Measurements from ENCODE around the gene SERP2.
"Not testable (repeated sequence)": the region's sequence is repeated elsewhere in the genome, so short reads cannot be mapped to it uniquely, and the experiment has no call there.

The SERP2 gene

DNA sequence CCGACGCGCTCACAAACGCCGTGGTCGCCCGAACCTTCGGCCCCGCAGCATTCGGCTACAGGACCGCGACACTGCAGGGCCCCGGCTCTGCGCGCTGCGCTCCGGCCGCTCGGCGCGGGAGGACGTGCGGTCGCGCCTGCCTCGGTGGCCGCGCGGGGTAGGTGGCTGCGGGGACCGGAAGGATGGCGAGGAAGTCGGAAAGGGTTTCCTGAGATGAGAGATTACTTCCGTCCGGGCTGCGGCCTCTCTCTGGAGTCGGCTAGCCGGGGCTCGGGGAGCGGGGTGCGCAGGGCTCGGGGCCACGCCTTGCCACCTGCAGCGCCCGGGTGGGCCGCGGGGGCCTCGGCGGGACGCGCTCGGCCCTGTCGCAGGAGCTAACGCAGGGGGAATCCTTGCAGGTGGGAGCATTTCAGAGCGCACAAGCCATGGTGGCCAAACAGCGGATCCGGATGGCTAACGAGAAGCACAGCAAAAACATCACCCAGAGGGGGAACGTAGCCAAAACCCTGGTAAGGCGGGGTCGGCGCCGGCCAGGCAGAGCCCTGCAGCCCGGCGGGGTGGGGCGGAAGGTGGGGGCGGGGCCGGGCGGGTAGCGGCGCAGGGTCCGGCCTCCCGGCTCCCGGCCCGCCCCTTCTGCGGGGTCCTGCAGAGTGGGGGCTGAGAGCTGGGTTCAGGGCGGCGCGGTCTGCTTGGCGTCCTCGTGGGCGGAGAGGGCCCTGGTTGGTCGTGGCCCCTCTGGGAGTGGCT is at the start of gene SERP2:
SERP2 (plus strand) TSS at position 224 of the 747 bp plus-strand sequence; CDS start at position 426, 202 bp downstream.
- no peak for DNase-seq

DNA sequence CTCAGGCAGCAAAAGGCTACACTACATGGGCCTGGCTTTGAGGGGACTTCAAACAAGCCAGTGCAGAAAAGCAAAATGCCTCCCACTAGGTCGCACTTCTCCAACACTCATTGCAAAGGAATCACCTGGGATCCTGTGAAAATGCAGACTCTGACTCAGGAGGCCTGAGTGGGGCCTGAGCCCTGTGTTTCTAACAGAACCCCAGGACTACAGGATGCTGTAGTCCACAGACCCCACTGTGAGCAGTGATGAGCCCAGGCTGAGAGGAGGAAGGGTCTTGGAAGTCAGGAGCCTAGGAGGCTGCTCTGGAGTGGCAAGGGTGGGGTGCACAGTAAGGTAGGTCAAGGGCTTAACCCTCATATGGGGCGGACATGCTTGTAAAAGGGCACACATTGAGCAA is 46.7 kb upstream of the SERP2 start:
- no peak for DNase-seq

DNA sequence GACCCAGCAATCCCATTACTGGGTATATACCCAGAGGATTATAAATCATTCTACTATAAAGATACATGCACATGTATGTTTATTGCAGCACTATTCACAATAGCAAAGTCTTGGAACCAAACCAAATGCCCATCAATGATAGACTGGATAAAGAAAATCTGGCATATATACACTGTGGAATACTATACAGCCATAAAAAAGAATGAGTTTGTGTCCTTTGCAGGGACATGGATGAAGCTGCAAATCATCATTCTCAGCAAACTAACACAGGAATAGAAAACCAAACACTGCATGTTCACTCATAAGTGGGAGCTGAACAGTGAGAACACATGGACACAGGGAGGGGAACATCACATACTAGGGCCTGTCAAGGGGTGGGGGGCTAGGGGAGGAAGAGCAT is 44.6 kb upstream of the SERP2 start:
- not testable (repeated sequence) for DNase-seq

DNA sequence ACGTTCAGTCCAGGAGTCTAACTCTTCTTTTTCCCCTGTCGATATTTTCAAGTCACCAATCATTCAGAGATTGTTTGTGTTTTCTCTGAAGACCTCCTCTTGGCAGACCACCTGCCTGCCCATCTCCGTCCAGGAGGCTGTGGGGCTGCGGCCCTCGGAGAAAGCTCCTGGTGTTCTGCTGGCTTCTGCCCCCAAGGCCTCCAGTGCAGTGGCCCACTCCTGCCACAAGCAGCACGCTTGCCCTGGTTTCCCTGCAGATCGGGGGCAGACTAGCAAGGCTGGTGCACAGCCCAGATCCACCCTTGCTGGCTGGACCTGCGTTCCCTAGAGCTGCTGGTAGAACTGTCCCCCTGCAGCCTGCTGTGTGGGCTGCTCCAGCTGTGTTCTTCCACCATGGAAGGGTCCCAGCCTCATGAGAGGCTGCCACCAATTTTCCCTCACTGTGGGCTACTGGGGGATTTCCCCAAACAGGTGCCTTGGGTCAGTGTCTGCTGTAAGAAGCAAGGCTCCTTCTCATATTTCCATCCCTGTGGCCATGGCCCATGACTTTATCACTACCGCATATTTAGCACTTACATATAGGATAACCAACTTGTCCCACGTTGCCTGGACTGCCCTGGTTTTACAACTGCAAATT is 43.6 kb upstream of the SERP2 start:
- DNase-seq: no peak

DNA sequence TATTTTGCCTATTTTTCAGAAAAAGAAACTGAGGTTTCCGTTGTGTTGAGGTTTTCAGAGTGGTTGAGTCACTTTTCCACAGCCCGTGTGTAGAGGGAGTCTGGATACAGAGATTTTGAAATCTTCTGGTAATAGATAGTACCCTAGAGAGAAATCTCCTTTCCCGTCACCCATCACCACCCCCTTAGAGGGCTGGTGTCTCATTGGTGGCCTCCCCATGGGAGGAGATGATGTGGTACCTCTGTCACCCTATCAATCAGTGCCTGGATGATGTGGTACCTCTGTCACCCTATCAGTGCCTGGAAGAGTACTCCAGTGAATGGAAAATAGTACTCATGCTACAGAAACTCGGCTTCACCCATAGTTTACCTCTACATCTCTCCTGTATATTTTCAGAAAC is 42.2 kb upstream of the SERP2 start:
- no peak for DNase-seq

DNA sequence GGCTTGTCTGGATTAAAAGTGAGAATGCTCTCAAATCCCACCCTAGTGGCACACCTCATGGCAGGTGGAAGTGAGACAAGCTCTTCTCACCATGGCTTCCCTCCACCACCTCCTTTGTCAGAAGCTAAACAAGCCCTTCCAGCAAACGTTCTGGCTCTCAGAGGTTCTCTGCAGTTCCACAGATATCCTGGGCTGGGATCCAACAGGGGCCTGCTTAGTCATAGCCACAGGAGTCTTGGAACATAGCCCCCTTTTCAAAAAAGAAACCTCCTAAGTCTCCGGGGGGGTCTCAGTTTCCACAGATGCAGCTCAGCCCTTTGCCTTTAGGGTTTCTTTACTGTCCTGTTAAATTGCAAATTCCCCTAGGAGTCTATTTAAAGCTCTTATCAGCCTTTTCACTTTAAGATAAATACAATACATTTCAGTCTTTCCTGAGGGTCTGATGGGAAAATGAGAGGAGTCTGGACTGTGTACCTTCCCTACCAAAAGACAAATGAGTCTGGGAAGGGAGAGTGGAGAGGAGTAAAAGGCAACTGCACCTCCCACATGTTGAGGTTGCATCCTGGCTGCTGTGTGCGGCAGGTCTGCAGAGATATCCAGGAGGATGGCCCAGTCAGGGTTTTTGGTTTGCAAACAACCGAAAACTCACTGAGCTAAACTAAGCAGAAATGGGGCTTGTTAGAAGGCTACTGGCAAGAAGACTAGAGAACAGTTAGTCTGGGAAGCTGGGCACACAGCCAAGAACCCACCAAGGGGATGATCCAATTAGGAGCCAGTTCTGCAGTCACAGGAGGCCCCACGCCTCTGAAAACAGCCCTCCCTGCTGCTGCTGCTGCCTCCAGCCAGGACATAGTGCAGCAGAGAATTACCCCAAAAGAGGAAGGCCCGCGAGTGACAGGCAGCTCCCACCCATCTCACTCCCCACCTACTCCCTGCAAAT is 41.4 kb upstream of the SERP2 start:
- no peak for DNase-seq

DNA sequence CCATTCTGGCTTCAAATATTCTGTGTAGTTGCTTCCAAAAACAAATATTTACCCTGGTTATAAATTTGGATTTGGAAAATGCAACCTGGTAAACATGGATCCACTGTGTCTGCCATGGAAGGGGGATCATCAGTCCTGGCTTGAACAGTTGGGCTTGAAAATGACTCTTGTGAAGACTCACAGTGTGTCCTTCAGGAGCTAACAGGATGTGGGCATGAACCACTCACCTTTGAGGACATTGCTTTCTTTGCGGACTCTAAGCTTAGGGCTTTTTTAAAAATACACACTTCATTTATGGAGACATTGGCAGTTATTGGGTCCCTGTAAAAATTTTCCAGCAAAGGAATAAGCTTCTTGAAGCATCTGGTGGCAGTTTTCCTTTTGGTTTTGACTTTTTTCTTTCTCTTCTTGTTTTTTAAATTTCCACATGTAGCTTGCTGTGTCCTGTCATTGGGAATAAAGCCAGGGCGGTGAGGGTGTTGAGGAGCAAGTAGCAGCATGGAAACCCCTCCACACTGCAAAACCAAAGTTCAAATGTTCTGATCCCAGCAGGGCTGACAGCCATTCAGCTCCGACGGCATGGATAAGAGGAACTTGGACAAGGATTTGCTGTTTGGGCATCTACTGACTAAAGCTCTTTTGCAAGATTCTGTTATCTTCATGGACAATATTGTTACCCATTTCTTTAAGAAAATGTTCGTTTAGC is 39.5 kb upstream of the SERP2 start:
- DNase-seq: no peak

DNA sequence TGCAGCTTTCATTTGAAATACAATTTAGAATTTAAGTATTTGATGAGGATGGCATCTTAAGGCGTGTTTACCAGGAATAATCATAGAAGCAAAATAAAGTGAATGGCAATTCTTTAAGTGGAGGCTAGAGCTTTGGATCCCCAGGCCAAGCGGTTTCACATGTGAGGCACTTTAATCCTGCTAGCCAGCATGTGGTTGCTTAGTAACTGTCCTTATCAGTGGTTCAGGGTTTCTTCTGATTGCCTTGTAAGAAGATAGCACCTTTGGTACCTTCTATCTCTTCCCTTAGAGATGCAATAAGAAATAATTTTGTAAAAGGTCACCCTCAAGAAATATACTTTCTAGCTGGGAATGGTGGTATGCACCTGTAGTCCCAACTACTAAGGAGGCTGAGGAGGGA is 38.9 kb upstream of the SERP2 start:
- no peak for DNase-seq

GRCh38 chr13:44336934-44337333 is 36.7 kb upstream of the SERP2 start:
- DNase-seq: no peak

- DNase-seq: no peak
Measured at GRCh38 chr13:44337581-44337980, 36.0 kb upstream of the SERP2 start.

DNA sequence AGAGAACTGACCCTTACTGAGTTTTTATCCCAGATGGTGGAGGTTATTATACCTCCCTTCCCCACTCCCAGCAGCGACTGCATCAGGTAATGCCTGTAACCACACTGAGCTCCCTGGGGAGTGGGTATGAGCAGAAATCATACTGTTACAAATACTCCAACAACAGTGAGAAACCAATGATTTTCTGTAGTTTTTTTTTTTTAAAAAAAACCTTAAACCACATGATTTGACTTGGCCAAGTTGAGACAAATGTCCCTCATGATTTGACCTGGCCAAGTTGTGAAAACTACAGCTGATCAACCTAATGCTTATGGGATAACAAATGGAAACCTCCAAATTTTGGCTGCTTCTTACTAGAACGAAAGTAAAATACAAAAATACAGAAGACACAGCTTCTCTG is 33.1 kb upstream of the SERP2 start:
- DNase-seq: no peak

DNA sequence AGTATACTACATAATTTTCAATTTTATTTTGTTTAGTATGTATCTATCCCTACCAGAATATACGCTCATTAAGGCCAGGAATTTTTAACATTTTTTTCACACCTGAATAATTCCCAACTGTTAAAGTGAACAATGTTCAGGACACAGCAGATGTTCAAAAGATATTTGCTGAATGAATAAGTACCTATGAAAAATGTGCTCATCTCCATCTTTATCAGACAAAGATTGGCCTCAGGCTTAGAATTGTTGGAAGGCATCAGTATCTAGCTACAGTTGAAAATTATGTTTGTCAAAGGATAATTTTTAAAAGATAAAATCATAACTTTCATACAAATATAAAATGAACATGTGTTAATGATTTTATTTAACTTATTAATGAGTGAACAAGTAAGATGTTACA is 30.9 kb upstream of the SERP2 start:
- no peak for DNase-seq

DNA sequence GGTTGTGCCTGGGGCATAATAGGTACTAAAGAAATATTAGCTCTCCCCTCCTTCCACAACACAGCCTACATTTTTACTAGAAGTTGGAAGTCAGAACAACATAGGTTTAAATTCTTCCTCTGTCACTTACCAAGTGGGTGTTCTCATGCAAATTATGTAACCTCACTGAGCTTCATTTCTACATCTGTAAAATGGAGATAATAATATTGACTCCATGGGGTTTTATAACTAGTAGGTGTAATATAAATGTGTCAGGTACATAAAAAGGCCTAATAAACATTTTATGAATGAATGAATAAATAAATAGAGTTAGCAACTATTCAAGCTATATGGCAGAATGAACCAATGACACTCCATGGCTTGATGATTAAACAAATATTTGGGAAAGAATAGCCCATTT is 27.1 kb upstream of the SERP2 start:
- DNase-seq: no peak

DNA sequence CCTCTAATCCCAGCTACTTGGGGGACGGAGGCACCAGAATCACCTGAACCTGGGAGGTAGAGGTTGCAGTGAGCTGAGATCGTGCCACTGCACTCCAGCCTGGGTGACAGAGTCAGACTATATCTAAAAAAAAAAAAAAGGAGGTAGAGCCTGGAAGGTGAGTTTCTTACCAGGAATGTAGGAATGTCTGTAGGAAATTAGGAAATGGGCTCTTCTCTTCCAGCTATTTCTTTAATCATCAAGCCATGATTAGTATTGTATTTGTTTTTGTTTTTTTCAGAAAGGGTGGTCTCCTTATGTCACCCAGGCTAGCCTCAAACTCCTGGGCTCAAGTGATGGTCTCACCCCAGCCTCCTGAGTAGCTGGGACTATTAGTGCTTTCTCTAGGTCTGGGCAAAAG is 26.3 kb upstream of the SERP2 start:
- no peak for DNase-seq

- DNase-seq: no peak
Measured at GRCh38 chr13:44347949-44348348, 25.7 kb upstream of the SERP2 start.

DNA sequence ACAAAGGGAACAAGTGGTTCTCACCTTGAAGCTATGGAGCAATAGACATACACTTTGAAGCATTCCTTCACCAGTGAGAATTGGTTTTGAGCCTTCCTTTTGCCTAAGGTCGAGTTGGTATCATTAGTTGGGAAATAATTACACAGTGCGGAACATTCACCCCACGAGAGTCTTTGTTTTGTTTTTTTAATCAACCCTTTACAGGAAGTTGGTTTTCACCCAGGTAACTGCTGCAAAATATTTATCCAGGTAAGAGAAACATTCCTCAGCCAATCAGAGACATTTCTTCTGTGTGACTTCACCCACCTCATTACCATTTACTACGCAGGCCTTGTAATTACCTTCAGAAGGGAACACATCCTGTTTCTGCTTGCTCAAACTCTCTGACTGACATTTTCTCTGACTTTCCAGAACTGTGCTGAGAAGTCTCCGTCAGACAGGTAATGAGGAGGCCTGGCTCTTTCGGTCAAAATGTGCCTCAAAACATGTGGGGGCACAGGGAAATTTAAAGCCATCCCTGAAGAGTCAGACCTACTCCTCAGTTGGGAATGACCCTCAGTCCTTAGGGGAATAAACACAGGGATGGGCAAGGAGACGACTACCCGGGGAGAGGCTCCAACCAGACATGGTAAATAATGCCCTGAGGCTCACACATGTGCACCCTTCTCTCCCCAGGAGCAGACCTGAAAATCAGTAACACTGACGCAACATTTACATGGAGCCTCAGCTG is 22.7 kb upstream of the SERP2 start:
- no peak for DNase-seq

- no peak for DNase-seq
Measured at GRCh38 chr13:44351505-44351854, 22.1 kb upstream of the SERP2 start.

- DNase-seq: no peak
Measured at GRCh38 chr13:44352202-44352601, 21.4 kb upstream of the SERP2 start.

GRCh38 chr13:44352671-44353070 is 21.0 kb upstream of the SERP2 start:
- no peak for DNase-seq

DNA sequence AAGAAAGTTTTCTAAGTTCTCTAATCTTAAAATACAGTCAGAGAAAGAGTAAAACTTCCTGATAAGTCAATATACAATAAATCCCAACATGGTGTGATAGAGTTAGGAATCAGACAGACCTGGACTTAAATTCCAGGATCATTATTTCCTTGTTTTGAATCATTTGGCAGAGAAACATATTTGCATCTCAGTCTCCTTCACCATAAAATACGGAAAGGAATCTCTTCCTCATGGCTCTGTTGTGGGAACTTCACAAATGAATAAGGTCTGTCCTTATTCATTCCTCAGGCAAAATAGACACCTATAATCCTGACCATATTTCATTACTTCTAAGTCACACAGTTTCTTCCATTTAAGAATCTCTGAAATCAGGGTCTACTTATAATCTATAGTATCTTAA is 19.3 kb upstream of the SERP2 start:
- DNase-seq: no peak

GRCh38 chr13:44354884-44355283 is 18.7 kb upstream of the SERP2 start:
- no peak for DNase-seq

- DNase-seq: no peak
Measured at GRCh38 chr13:44355621-44356020, 18.0 kb upstream of the SERP2 start.

Measured in activated naive CD4-positive, alpha-beta T cell treated with Interleukin-2 at 50 U/mL for 16 hours (primary cell).